OCI-LY7 (cell line): Measurements from ENCODE around the gene ZNF527. TPM values are rescaled to one million over a fixed set of nuclear protein-coding genes. Genes with fewer than 3 reads are reported as not detected.
"Not testable (repeated sequence)": the region's sequence is repeated elsewhere in the genome, so short reads cannot be mapped to it uniquely, and the experiment has no call there.

Source experiments
- BruUV-seq: library from RNA; stranded (reverse); fragments of 400-500 nt; replicated peaks from 2 replicates; lab custom pipeline; 2021; lab: Mats Ljungman, UMichigan
- CTCF ChIA-PET: fragments of 300-600 bp; sonication (Branson Sonifier 250); formaldehyde crosslinking; loops from one replicate; lab custom pipeline; 2022; ENCODE audit warnings: antibody characterized with exemption; ENCODE audit not compliant: unreplicated experiment; lab: Charles Lee
- POLR2A ChIA-PET: fragments of 300-600 bp; sonication (Branson Sonifier 250); formaldehyde crosslinking; loops from one replicate; lab custom pipeline; 2022; ENCODE audit warnings: antibody characterized with exemption; lab: Charles Lee
- DNase-seq: peaks from one replicate; pipeline ENCODE4 v3.0.0-alpha.2; 2015; ENCODE audit warnings: low spot score
- H2AFZ ChIP-seq: fragments of 200-600 bp; sonication (generic), shearing (Covaris generic); 2 replicates; pipeline ENCODE4 v1.6.1; 2014; ENCODE audit warnings: mild to moderate bottlenecking, antibody characterized with exemption, low read length, moderate library complexity
- H3K27ac ChIP-seq: fragments of 200-600 bp; sonication (generic); 2 replicates; pipeline ENCODE4 v1.5.1; 2014; ENCODE audit warnings: mixed run types, low read depth, mild to moderate bottlenecking, moderate library complexity, low read length, inconsistent platforms; ENCODE audit not compliant: poor library complexity, severe bottlenecking
- H3K36me3 ChIP-seq: fragments of 200-600 bp; sonication (generic); 2 replicates; pipeline ENCODE4 v1.6.1; 2014; ENCODE audit warnings: mild to moderate bottlenecking, antibody characterized with exemption, low read length, moderate library complexity, mixed read lengths; ENCODE audit not compliant: insufficient read depth
- H3K4me1 ChIP-seq: fragments of 200-600 bp; sonication (generic); 2 replicates; pipeline ENCODE4 v1.5.1; 2014; ENCODE audit warnings: mild to moderate bottlenecking, low read length; ENCODE audit not compliant: insufficient read depth, poor library complexity, severe bottlenecking
- H3K4me2 ChIP-seq: fragments of 200-600 bp; sonication (generic); 2 replicates; pipeline ENCODE4 v1.6.1; 2014; ENCODE audit warnings: mild to moderate bottlenecking, low read length
- H3K4me3 ChIP-seq: fragments of 200-600 bp; sonication (generic); 2 replicates; pipeline ENCODE4 v1.5.1; 2014; ENCODE audit warnings: mild to moderate bottlenecking, low read depth, low read length; ENCODE audit not compliant: poor library complexity, severe bottlenecking
- H3K79me2 ChIP-seq: fragments of 200-600 bp; sonication (generic); 2 replicates; pipeline ENCODE4 v1.6.1; 2016; ENCODE audit warnings: low read depth, mild to moderate bottlenecking, low read length, moderate library complexity, mixed read lengths; ENCODE audit not compliant: insufficient read depth
- H3K9me2 ChIP-seq: fragments of 200-600 bp; sonication (generic); 2 replicates; pipeline ENCODE4 v1.6.1; 2016; ENCODE audit warnings: mild to moderate bottlenecking, low read length, mixed read lengths; ENCODE audit not compliant: insufficient read depth
- H3K9me3 ChIP-seq: fragments of 200-600 bp; sonication (generic); 2 replicates; pipeline ENCODE4 v1.6.1; 2014; ENCODE audit warnings: mild to moderate bottlenecking, mixed run types, low read length, mixed read lengths
- H4K20me1 ChIP-seq: fragments of 200-600 bp; sonication (generic); 2 replicates; pipeline ENCODE4 v1.6.1; 2014; ENCODE audit warnings: mild to moderate bottlenecking, antibody characterized with exemption, low read length, moderate library complexity, mixed read lengths; ENCODE audit not compliant: insufficient read depth
- CTCF ChIP-seq: fragments of 200-600 bp; sonication (generic); conservative IDR thresholded peaks from 2 replicates; pipeline ENCODE4 v1.5.1; 2014; ENCODE audit warnings: mild to moderate bottlenecking, antibody characterized with exemption, low read length, moderate library complexity, mixed read lengths
- EZH2phosphoT487 ChIP-seq: fragments of 200-600 bp; sonication (generic); IDR thresholded peaks from 2 replicates; pipeline ENCODE4 v1.6.1; 2018; ENCODE audit warnings: low read depth, borderline replicate concordance, mild to moderate bottlenecking, mixed run types, antibody characterized with exemption, low read length, moderate library complexity, mixed read lengths
- intact Hi-C: fragments of 100-400 bp; cut with micrococcal nuclease; formaldehyde crosslinking; loops from one replicate; pipeline ENCODE4 v1.10.0; 2022; ENCODE audit not compliant: unreplicated experiment
- total RNA-seq, 2 experiments: library from RNA; depleted of rRNA in 1 of 2; stranded (reverse); fragments of >200 nt in 1 of 2; shearing (Covaris generic) in 1 of 2; gene quantifications; 2 replicates each; pipeline ENCODE4 v1.2.3, GENCODE V29; 2014 to 2022

Gene ZNF527
- total RNA-seq, 2 experiments from 2014 or later = 5.4 to 9.2 TPM

- peaks cover 39% of the 10 kb centered on the region for H3K36me3 ChIP-seq
- H3K9me3 ChIP-seq = 0 out of 2 replicates have a peak, but pooled peaks cover 30% of the 10 kb centered on the region
- no TSS peak for BruUV-seq
These were observed 8.2 kb upstream of the ZNF527 start for GRCh38 chr19:37362733-37363132.

GRCh38 chr19:37370386-37370879, 466 bp upstream of the ZNF527 start:
- POLR2A ChIA-PET = interaction anchor here (0.6 to 1.7 kb wide), 10 partner anchors 9 to 519 kb away, joined by 3 to 4 read pairs (median 3); partner anchors contain the start of genes ZNF570 and ZNF585A
- H3K9me3 ChIP-seq, DNase-seq, H4K20me1 ChIP-seq, CTCF ChIA-PET, H3K9me2 ChIP-seq, H3K79me2 ChIP-seq, H3K4me1 ChIP-seq: not testable (repeated sequence)
- H3K4me3 ChIP-seq = peak overlapping the region; percentile 71
- peak overlapping the region; percentile 30 for H3K27ac ChIP-seq
- intact Hi-C loops = loop anchor here (2.0 to 5.0 kb wide), 2 partner anchors 54 to 843 kb away; partner anchors contain the start of gene ZNF260
- H2AFZ ChIP-seq = peak overlapping the region; percentile 72; the same call in 1 of the 2 replicates
- TSS peak; percentile 86 for BruUV-seq
- H3K36me3 ChIP-seq = peaks cover 16% of the 10 kb centered on the region
- H3K4me2 ChIP-seq = peak overlapping the region; percentile 65

More at GRCh38 chr19:37362733-37363132, 8.2 kb upstream of the ZNF527 start:
- Histone ChIP-seq H3K27ac (no peak overlapping the region), H3K4me3 (no peak overlapping the region), H3K4me2 (no peak overlapping the region), H3K9me2 (no peaks in the 10 kb centered on the region), H2AFZ (no peak overlapping the region), H3K79me2 (no peaks in the 10 kb centered on the region), H4K20me1 (no peaks in the 10 kb centered on the region), H3K4me1 (no peaks in the 10 kb centered on the region)
- CTCF ChIA-PET = no interaction called here
- intact Hi-C loops = no loop called here
- TF ChIP-seq EZH2phosphoT487 (no peak), CTCF (peak; percentile 58)
- POLR2A ChIA-PET = no interaction called here
- peak; percentile 37 for DNase-seq

GRCh38 chr19:37389234-37389633, 18.3 kb downstream of the ZNF527 start:
- no TSS peak for BruUV-seq
- Histone ChIP-seq H2AFZ (no peak overlapping the region), H3K9me2 (no peaks in the 10 kb centered on the region), H3K36me3 (peaks cover 55% of the 10 kb centered on the region), H3K27ac (no peak overlapping the region), H4K20me1 (no peaks in the 10 kb centered on the region), H3K79me2 (no peaks in the 10 kb centered on the region), H3K4me2 (no peak overlapping the region), H3K4me1 (no peaks in the 10 kb centered on the region), H3K4me3 (no peak overlapping the region), H3K9me3 (peaks cover 49% of the 10 kb centered on the region)
- CTCF ChIA-PET = no interaction called here
- no peak for TF ChIP-seq EZH2phosphoT487
- no peak for TF ChIP-seq CTCF
- intact Hi-C loops = no loop called here
- no peak for DNase-seq
- POLR2A ChIA-PET = interaction anchor here (0.6 kb wide), 1 partner anchor 1201 kb away, joined by 4 read pairs; no protein-coding TSS in a partner anchor

GRCh38 chr19:37391399-37391798, 20.5 kb downstream of the ZNF527 start:
- H4K20me1 ChIP-seq, H3K4me1 ChIP-seq, H3K9me2 ChIP-seq, H3K4me3 ChIP-seq, CTCF ChIA-PET, H3K27ac ChIP-seq, H2AFZ ChIP-seq, H3K4me2 ChIP-seq, BruUV-seq, POLR2A ChIA-PET, intact Hi-C loops, H3K79me2 ChIP-seq, DNase-seq: not testable (repeated sequence)
- Histone ChIP-seq H3K9me3 (peaks cover 50% of the 10 kb centered on the region), H3K36me3 (peaks cover 33% of the 10 kb centered on the region)
